Stomach (tissue), 9 donors: Measurements from ENCODE around the gene KDM1B. TPM values are rescaled to one million over a fixed set of nuclear protein-coding genes. Genes with fewer than 3 reads are reported as not detected.

Source experiments
- DNase-seq, 2 donors: peaks; one replicate each; pipeline versions ENCODE4 v3.0.0 to v3.0.0-alpha.2; 2013 to 2019
- H3K27ac ChIP-seq, 5 donors: fragments of 200-600 bp in 4 of 5; sonication (generic) in 4 of 5; one replicate each; pipeline ENCODE4 v1.5.1; 2013 to 2019; ENCODE audit warnings: mild to moderate bottlenecking in 1 of 5, moderate library complexity in 1 of 5
- H3K27me3 ChIP-seq, 3 donors: fragments of 200-600 bp; sonication (generic); one replicate each; pipeline ENCODE4 v1.5.1; 2017 to 2019; ENCODE audit warnings: mixed run types in 1 of 3
- H3K36me3 ChIP-seq, 4 donors: fragments of 200-600 bp; sonication (generic); 1 replicate in 3 of 4; 2 replicates in 1 of 4; pipeline ENCODE4 v1.5.1; 2016 to 2019
- H3K4me1 ChIP-seq, 4 donors: fragments of 200-600 bp; sonication (generic); one replicate each; pipeline ENCODE4 v1.5.1; 2016 to 2019
- H3K4me3 ChIP-seq, 4 donors: fragments of 200-600 bp; sonication (generic) in 3 of 4; one replicate each; pipeline ENCODE4 v1.5.1; 2016 to 2019; ENCODE audit warnings: mild to moderate bottlenecking in 1 of 4
- H3K9me3 ChIP-seq, 4 donors: fragments of 200-600 bp; sonication (generic); one replicate each; pipeline ENCODE4 v1.5.1; 2016 to 2019
- EP300 ChIP-seq: sonication (generic); formaldehyde crosslinking; IDR thresholded peaks from one replicate; pipeline ENCODE4 v1.6.1; 2017; ENCODE audit warnings: antibody characterized with exemption
- POLR2A ChIP-seq, 4 donors: fragments of 450-650 bp; IDR thresholded peaks; one replicate each; pipeline ENCODE4 v1.6.1; 2016; ENCODE audit warnings: antibody characterized with exemption in 4 of 4, control low read depth in 2 of 4, mild to moderate bottlenecking in 1 of 4, moderate library complexity in 1 of 4
- POLR2AphosphoS5 ChIP-seq, 3 donors: sonication (generic); formaldehyde crosslinking; IDR thresholded peaks; one replicate each; pipeline ENCODE4 v1.6.1; 2016; ENCODE audit warnings: antibody characterized with exemption in 3 of 3
- WGBS, 5 donors: extraction: QIAGEN DNeasy Blood & Tissue Kit in 3 of 5; methylation state at CpG; one replicate each; pipeline versions ENCODE4 v1.1.5 to v1.1.7; 2013 to 2018; 5-methylcytosine and 5-hydroxymethylcytosine counted together
- intact Hi-C: fragments of 100-400 bp; cut with DNase I; formaldehyde crosslinking; loops from one replicate; pipeline ENCODE4 v1.15.1; 2023; ENCODE audit warnings: low total_unique reads
- polyA plus RNA-seq, 3 donors: library from polyadenylated mRNA; stranded (reverse); fragments of 200-250 nt; gene quantifications; one replicate each; pipeline ENCODE4 v1.2.3, GENCODE V29; 2013
- small RNA-seq, 4 donors: library from RNA; depleted of rRNA; stranded (forward); fragments of <200 nt; gene quantifications; one replicate each; pipeline ENCODE3, GENCODE V24; 2016
- total RNA-seq, 5 donors: library from RNA; depleted of rRNA; stranded (reverse); fragments of >200 nt; gene quantifications; one replicate each; pipeline versions ENCODE4 v1.1.0 to v1.2.3, GENCODE V29; 2014 to 2016
- TF ChIP-seq, protein P1 (sequence below), 7 experiments: fragments of 450-650 bp in 4 of 7; fragments of 200-600 bp in 3 of 7; sonication (generic) in 3 of 7; IDR thresholded peaks; one replicate each; pipeline ENCODE4 v1.5.1; 2016 to 2019; ENCODE audit warnings: antibody characterized with exemption in 7 of 7, control low read depth in 2 of 7, mild to moderate bottlenecking in 1 of 7
- donor health status: healthy with polysubstance abuse.
- donor health status: Bipolar disorder and iron deficiency.
- donor health status: healthy.

The KDM1B gene
- total and polyA plus RNA-seq, 8 donors, result 2.5 to 12.9 (median 4.1) TPM

DNA sequence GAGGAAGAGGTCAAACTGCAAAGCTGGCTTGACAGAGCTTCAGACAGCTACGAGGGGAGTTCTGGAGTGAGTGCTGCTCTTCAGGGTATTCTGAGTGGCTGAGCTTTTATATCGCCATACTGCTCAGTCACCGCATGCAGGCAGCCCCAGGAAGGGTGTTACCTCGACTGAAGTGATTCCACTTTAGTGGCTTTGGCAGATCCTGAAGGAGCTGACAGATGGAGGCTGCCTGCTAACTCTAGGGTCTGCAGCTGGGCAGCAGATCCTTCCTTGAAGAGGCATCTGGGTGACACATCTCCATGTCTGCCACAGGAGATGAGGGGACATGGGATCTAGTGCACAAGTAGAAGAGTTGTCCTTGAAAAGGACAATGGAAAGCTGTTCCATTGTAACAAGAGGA is 112.8 kb downstream of the KDM1B start:
- intact Hi-C loops, result no loop called here
- DNase-seq, result no peak
- Histone ChIP-seq H3K9me3 (no peaks in the 10 kb centered on the region), H3K36me3 (no peaks in the 10 kb centered on the region), H3K4me3 (no peak overlapping the region), H3K27me3 (peaks cover 0 to 3% (median 0%) of the 10 kb centered on the region in 3 donors), H3K27ac (no peak overlapping the region), H3K4me1 (peaks cover 0 to 14% (median 3%) of the 10 kb centered on the region in 4 donors)
- WGBS, 5 donors, result 77 to 90% (median 79%) methylated on average over 4 of the region's 4 CpGs
- TF ChIP-seq EP300 (no peak), POLR2A (IDR thresholded peaks at IDR 0.05) (no peak), POLR2AphosphoS5 (IDR thresholded peaks at IDR 0.05) (no peak)
- TF ChIP-seq, protein P1, sequence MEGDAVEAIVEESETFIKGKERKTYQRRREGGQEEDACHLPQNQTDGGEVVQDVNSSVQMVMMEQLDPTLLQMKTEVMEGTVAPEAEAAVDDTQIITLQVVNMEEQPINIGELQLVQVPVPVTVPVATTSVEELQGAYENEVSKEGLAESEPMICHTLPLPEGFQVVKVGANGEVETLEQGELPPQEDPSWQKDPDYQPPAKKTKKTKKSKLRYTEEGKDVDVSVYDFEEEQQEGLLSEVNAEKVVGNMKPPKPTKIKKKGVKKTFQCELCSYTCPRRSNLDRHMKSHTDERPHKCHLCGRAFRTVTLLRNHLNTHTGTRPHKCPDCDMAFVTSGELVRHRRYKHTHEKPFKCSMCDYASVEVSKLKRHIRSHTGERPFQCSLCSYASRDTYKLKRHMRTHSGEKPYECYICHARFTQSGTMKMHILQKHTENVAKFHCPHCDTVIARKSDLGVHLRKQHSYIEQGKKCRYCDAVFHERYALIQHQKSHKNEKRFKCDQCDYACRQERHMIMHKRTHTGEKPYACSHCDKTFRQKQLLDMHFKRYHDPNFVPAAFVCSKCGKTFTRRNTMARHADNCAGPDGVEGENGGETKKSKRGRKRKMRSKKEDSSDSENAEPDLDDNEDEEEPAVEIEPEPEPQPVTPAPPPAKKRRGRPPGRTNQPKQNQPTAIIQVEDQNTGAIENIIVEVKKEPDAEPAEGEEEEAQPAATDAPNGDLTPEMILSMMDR (IDR thresholded peaks at IDR 0.05), result no peak

DNA sequence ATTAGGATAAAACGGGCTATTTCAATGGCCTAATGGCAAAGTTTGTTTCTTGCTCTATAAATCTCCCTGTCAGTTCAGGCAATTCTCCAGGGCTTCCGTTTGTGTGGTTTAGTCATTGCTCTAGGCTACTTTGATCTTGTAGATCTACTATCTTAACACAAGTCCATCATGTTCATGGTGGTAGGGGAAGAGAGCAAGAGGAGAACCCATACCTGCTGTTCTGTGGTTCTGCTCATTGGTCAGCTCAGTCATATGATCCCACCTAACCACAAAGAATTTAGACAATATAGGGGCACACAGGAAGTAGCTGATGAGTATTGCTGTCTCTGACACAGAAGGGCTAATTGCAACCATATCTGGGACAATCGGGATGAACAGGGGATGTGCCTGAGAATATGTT is 114.0 kb downstream of the KDM1B start:
- peaks cover 0 to 13% (median 2%) of the 10 kb centered on the region in 4 donors for H3K4me1 ChIP-seq
- no peak overlapping the region for H3K27ac ChIP-seq
- intact Hi-C loops, result no loop called here
- DNase-seq, result peak in 1 of 2 donors; percentile 20
- no peaks in the 10 kb centered on the region for H3K9me3 ChIP-seq
- no peak overlapping the region for H3K4me3 ChIP-seq
- H3K36me3 ChIP-seq, result no peaks in the 10 kb centered on the region
- 38 to 66% (median 50%) methylated on average over 3 of the region's 3 CpGs for WGBS, 5 donors
- H3K27me3 ChIP-seq, result peaks cover 0 to 6% (median 3%) of the 10 kb centered on the region in 3 donors
- TF ChIP-seq, protein P1 (IDR thresholded peaks at IDR 0.05), result no peak
- TF ChIP-seq POLR2AphosphoS5 (IDR thresholded peaks at IDR 0.05) (no peak), POLR2A (IDR thresholded peaks at IDR 0.05) (no peak), EP300 (no peak)

DNA sequence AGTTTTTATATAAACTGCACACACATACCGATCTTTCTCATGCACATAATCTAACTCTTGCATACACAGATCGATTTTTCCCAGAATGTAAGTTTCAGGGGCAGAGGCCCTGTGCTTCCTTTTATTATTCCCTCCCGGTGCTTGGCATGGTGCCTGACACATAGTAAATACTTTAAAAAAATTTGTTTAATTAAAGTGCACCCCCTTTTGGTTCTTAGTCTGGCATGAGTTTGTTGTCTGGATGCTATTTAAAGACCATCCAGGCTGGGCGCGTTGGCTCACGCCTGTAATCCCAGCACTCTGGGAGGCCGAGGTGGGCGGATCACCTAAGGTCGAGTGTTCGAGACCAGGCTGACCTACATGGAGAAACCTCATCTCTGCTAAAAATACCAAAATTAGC is 114.5 kb downstream of the KDM1B start:
- H3K4me3 ChIP-seq, result no peak overlapping the region
- DNase-seq, result peak in 1 of 2 donors; percentile 40

DNA sequence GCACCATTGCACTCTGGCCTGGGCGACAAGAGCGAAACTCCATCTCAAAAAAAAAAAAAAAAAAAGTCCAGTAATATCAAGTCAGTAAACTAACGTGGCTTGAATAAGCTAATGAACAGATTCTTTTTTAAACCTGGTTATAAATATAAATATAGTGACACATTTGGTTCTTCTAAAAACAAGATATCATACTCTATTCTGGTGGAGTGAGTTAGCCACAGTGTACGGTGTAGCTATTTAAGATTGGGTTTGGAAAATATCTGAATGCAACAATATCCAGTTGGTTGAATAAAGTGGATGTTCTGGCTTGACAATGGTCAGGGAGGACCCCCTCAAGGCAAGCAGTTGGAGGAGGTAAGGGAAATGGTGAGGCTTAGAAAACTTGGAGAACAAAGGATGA is 115.0 kb downstream of the KDM1B start:
- Histone ChIP-seq H3K4me3 (no peak overlapping the region), H3K4me1 (peaks cover 0 to 8% (median under 1%) of the 10 kb centered on the region in 4 donors), H3K36me3 (no peaks in the 10 kb centered on the region), H3K9me3 (no peaks in the 10 kb centered on the region), H3K27ac (no peak overlapping the region), H3K27me3 (peaks cover 0 to 16% (median 3%) of the 10 kb centered on the region in 3 donors)
- TF ChIP-seq POLR2A (IDR thresholded peaks at IDR 0.05) (no peak), POLR2AphosphoS5 (IDR thresholded peaks at IDR 0.05) (no peak), EP300 (no peak)
- TF ChIP-seq, protein P1 (IDR thresholded peaks at IDR 0.05), result no peak
- no peak for DNase-seq
- intact Hi-C loops, result no loop called here
- WGBS, 5 donors, result 85 to 95% (median 92%) methylated on average over 4 of the region's 4 CpGs

More for the DNA sequence above, 114.5 kb downstream of the KDM1B start:
- Histone ChIP-seq H3K4me1 (peaks cover 0 to 13% (median 2%) of the 10 kb centered on the region in 4 donors), H3K27me3 (peaks cover 0 to 11% (median 3%) of the 10 kb centered on the region in 3 donors), H3K27ac (no peak overlapping the region), H3K36me3 (no peaks in the 10 kb centered on the region), H3K9me3 (no peaks in the 10 kb centered on the region)
- TF ChIP-seq POLR2A (IDR thresholded peaks at IDR 0.05) (no peak), EP300 (no peak)
- TF ChIP-seq, protein P1 (IDR thresholded peaks at IDR 0.05), result no peak
- intact Hi-C loops, result no loop called here
- WGBS, 5 donors, result 51 to 62% (median 54%) methylated on average over 10 of the region's 10 CpGs

Small RNAs within 50 kb of the gene (small RNA-seq; reads per million reads assigned to genes)
- gene RF00019, result 0 reads per million in 4 donors

Other genes with a start within 250 kb of the KDM1B start
- gene KIF13A, start 167.8 kb upstream of the KDM1B start, total RNA-seq, result 10 to 100 TPM; 11.7 to 60.6 (median 44.6) TPM
- 10 to 100 TPM in 2 of 3 donors, 1 to 10 TPM in 1; 9.2 to 14.2 (median 11.1) TPM for gene KIF13A, start 167.8 kb upstream of the KDM1B start, polyA plus RNA-seq
- 1 to 10 TPM in 2 of 5 donors, not detected in 3; 1.1 to 1.8 TPM for gene NHLRC1, start 32.7 kb upstream of the KDM1B start, total RNA-seq
- gene NHLRC1, start 32.7 kb upstream of the KDM1B start, polyA plus RNA-seq, result 1 to 10 TPM in 1 of 3 donors, under 1 TPM in 2; 0.50 to 1.4 (median 0.76) TPM
- gene TPMT, start 345 bp upstream of the KDM1B start, total RNA-seq, result 10 to 100 TPM in 2 of 5 donors, 1 to 10 TPM in 2, under 1 TPM in 1; 0.89 to 14.0 (median 9.3) TPM
- 10 to 100 TPM; 11.0 to 24.3 (median 14.7) TPM for gene TPMT, start 345 bp upstream of the KDM1B start, polyA plus RNA-seq
- gene DEK, start 109.1 kb downstream of the KDM1B start, total RNA-seq, result 100 to 1,000 TPM; 109 to 189 (median 146) TPM
- 10 to 100 TPM; 35.4 to 59.6 (median 48.4) TPM for gene DEK, start 109.1 kb downstream of the KDM1B start, polyA plus RNA-seq
- gene RNF144B, start 231.9 kb downstream of the KDM1B start, total RNA-seq, result 10 to 100 TPM in 3 of 5 donors, 1 to 10 TPM in 2; 1.7 to 81.7 (median 12.5) TPM
- 1 to 10 TPM; 2.1 to 4.8 (median 4.5) TPM for gene RNF144B, start 231.9 kb downstream of the KDM1B start, polyA plus RNA-seq